Measurements from ENCODE around the gene SEMA7A. TPM values are rescaled to one million over a fixed set of nuclear protein-coding genes. Genes with fewer than 3 reads are reported as not detected.
A peak's percentile ranks its signal among the peaks of the same experiment; 100 is the strongest.

SEMA7A gene
- total and polyA plus RNA-seq, 7 experiments from 2014 or later: 1.6 to 15.7 (median 5.0) TPM; not detected in 2

GRCh38 chr15:74425630-74426029, 8.1 kb downstream of the SEMA7A start:
- CTCF ChIA-PET: no interaction called here
- no peak overlapping the region for H3K4me3 ChIP-seq (ENCODE audit: low read length)
- no peaks in the 10 kb centered on the region for H3K36me3 ChIP-seq (ENCODE audit: control insufficient read depth in 2 of 3, insufficient read depth in 3 of 3, low read length in 3 of 3)
- no peak for ATAC-seq
- no peaks in the 10 kb centered on the region for H3K27me3 ChIP-seq (ENCODE audit: control insufficient read depth in 2 of 2, insufficient read depth in 2 of 2, low read length in 2 of 2)
- H3K9me3 ChIP-seq (ENCODE audit: control insufficient read depth in 2 of 3, low read length in 3 of 3): no peaks in the 10 kb centered on the region
- peaks cover 0 to 22% of the 10 kb centered on the region in 2 donors for H3K4me1 ChIP-seq (ENCODE audit: control insufficient read depth in 2 of 2, insufficient read depth in 2 of 2, low read length in 2 of 2)
- peaks cover 0 to 60% (median 4%) of the 10 kb centered on the region in 7 donors for H3K4me1 Mint-ChIP-seq
- H3K27ac ChIP-seq (ENCODE audit: low read depth, low read length): no peak overlapping the region
- peaks cover 0 to 1% (median 0%) of the 10 kb centered on the region in 11 donors for H3K9me3 Mint-ChIP-seq
- H3K27me3 Mint-ChIP-seq: no peaks in the 10 kb centered on the region
- no peak for DNase-seq
- H3K4me3 Mint-ChIP-seq: no peak overlapping the region
- peaks cover 0 to 3% (median 0%) of the 10 kb centered on the region in 5 donors for H3K36me3 Mint-ChIP-seq
- H3K27ac Mint-ChIP-seq: peak overlapping the region in 2 of 9 donors; percentile 22 to 85
- intact Hi-C loops (cut with micrococcal nuclease): no loop called here
- POLR2A ChIA-PET: no interaction called here

GRCh38 chr15:74424901-74425528, 8.7 kb downstream of the SEMA7A start:
- DNase-seq: no peak
- intact Hi-C loops (cut with micrococcal nuclease): no loop called here
- Histone ChIP-seq H3K27ac (ENCODE audit: low read depth, low read length) (no peak overlapping the region), H3K9me3 (ENCODE audit: control insufficient read depth in 2 of 3, low read length in 3 of 3) (no peaks in the 10 kb centered on the region), H3K36me3 (ENCODE audit: control insufficient read depth in 2 of 3, insufficient read depth in 3 of 3, low read length in 3 of 3) (no peaks in the 10 kb centered on the region), H3K4me3 (ENCODE audit: low read length) (no peak overlapping the region), H3K27me3 (ENCODE audit: control insufficient read depth in 2 of 2, insufficient read depth in 2 of 2, low read length in 2 of 2) (no peaks in the 10 kb centered on the region), H3K4me1 (ENCODE audit: control insufficient read depth in 2 of 2, insufficient read depth in 2 of 2, low read length in 2 of 2) (peaks cover 0 to 26% of the 10 kb centered on the region in 2 donors)
- peaks cover 0 to 60% (median 5%) of the 10 kb centered on the region in 7 donors for H3K4me1 Mint-ChIP-seq
- no peak overlapping the region for H3K4me3 Mint-ChIP-seq
- H3K36me3 Mint-ChIP-seq: peaks cover 0 to 3% (median 0%) of the 10 kb centered on the region in 5 donors
- H3K27ac Mint-ChIP-seq: no peak overlapping the region
- peaks cover 0 to 1% (median 0%) of the 10 kb centered on the region in 11 donors for H3K9me3 Mint-ChIP-seq
- no peaks in the 10 kb centered on the region for H3K27me3 Mint-ChIP-seq
- ATAC-seq: no peak
- ChIA-PET CTCF (no interaction called here), POLR2A (no interaction called here)

GRCh38 chr15:74423431-74424257, 10.1 kb downstream of the SEMA7A start:
- Histone ChIP-seq H3K4me1 (ENCODE audit: control insufficient read depth in 2 of 2, insufficient read depth in 2 of 2, low read length in 2 of 2) (peaks cover 0 to 25% of the 10 kb centered on the region in 2 donors), H3K9me3 (ENCODE audit: control insufficient read depth in 2 of 3, low read length in 3 of 3) (no peaks in the 10 kb centered on the region), H3K27ac (ENCODE audit: low read depth, low read length) (no peak overlapping the region), H3K36me3 (ENCODE audit: control insufficient read depth in 2 of 3, insufficient read depth in 3 of 3, low read length in 3 of 3) (no peaks in the 10 kb centered on the region), H3K4me3 (ENCODE audit: low read length) (no peak overlapping the region), H3K27me3 (ENCODE audit: control insufficient read depth in 2 of 2, insufficient read depth in 2 of 2, low read length in 2 of 2) (no peaks in the 10 kb centered on the region)
- Mint-ChIP-seq H3K27ac (peak overlapping the region in 2 of 9 donors; percentile 33 to 67), H3K9me3 (no peaks in the 10 kb centered on the region), H3K27me3 (no peaks in the 10 kb centered on the region), H3K36me3 (peaks cover 0 to 3% (median 0%) of the 10 kb centered on the region in 5 donors), H3K4me3 (no peak overlapping the region), H3K4me1 (peaks cover 0 to 57% (median 5%) of the 10 kb centered on the region in 7 donors)
- ATAC-seq: no peak
- DNase-seq: no peak
- intact Hi-C loops (cut with micrococcal nuclease): no loop called here
- ChIA-PET POLR2A (no interaction called here), CTCF (interaction anchor here (1.2 kb wide), 1 partner anchor 21 kb away, joined by 3 read pairs; no protein-coding TSS in a partner anchor)

- CTCF ChIA-PET: interaction anchor here (0.6 to 1.2 kb wide), 2 partner anchors 20 to 50 kb away, joined by 3 read pairs; no protein-coding TSS in a partner anchor
- POLR2A ChIA-PET: no interaction called here
- peaks cover 0 to 50% (median 5%) of the 10 kb centered on the region in 7 donors for H3K4me1 Mint-ChIP-seq
- no peaks in the 10 kb centered on the region for H3K9me3 Mint-ChIP-seq
- no peak overlapping the region for H3K27ac ChIP-seq (ENCODE audit: low read depth, low read length)
- no peaks in the 10 kb centered on the region for H3K36me3 ChIP-seq (ENCODE audit: control insufficient read depth in 2 of 3, insufficient read depth in 3 of 3, low read length in 3 of 3)
- peaks cover 0 to 25% of the 10 kb centered on the region in 2 donors for H3K4me1 ChIP-seq (ENCODE audit: control insufficient read depth in 2 of 2, insufficient read depth in 2 of 2, low read length in 2 of 2)
- H3K27me3 ChIP-seq (ENCODE audit: control insufficient read depth in 2 of 2, insufficient read depth in 2 of 2, low read length in 2 of 2): no peaks in the 10 kb centered on the region
- no peaks in the 10 kb centered on the region for H3K9me3 ChIP-seq (ENCODE audit: control insufficient read depth in 2 of 3, low read length in 3 of 3)
- H3K36me3 Mint-ChIP-seq: peaks cover 0 to 3% (median 0%) of the 10 kb centered on the region in 5 donors
- H3K27ac Mint-ChIP-seq: peak overlapping the region in 1 of 9 donors; percentile 46
- H3K4me3 Mint-ChIP-seq: no peak overlapping the region
- H3K4me3 ChIP-seq (ENCODE audit: low read length): no peak overlapping the region
- no peak for ATAC-seq
- intact Hi-C loops (cut with micrococcal nuclease): no loop called here
- H3K27me3 Mint-ChIP-seq: no peaks in the 10 kb centered on the region
- no peak for DNase-seq
These were observed 10.9 kb downstream of the SEMA7A start for GRCh38 chr15:74422652-74423430.

- H3K27me3 Mint-ChIP-seq: no peaks in the 10 kb centered on the region
- CTCF ChIA-PET: interaction anchor here (0.6 kb wide), 1 partner anchor 49 kb away, joined by 3 read pairs; no protein-coding TSS in a partner anchor
These were observed 11.5 kb downstream of the SEMA7A start for GRCh38 chr15:74422265-74422651.

More at GRCh38 chr15:74422265-74422651, 11.5 kb downstream of the SEMA7A start:
- POLR2A ChIA-PET: no interaction called here
- peaks cover 0 to 25% of the 10 kb centered on the region in 2 donors for H3K4me1 ChIP-seq (ENCODE audit: control insufficient read depth in 2 of 2, insufficient read depth in 2 of 2, low read length in 2 of 2)
- Mint-ChIP-seq H3K27ac (no peak overlapping the region), H3K9me3 (no peaks in the 10 kb centered on the region), H3K4me1 (peaks cover 0 to 50% (median 5%) of the 10 kb centered on the region in 7 donors), H3K36me3 (peaks cover 0 to 1% (median 0%) of the 10 kb centered on the region in 5 donors), H3K4me3 (no peak overlapping the region)
- DNase-seq (no peak), ATAC-seq (no peak)
- H3K27me3 ChIP-seq (ENCODE audit: control insufficient read depth in 2 of 2, insufficient read depth in 2 of 2, low read length in 2 of 2): no peaks in the 10 kb centered on the region
- intact Hi-C loops (cut with micrococcal nuclease): no loop called here
- no peak overlapping the region for H3K27ac ChIP-seq (ENCODE audit: low read depth, low read length)
- no peak overlapping the region for H3K4me3 ChIP-seq (ENCODE audit: low read length)
- H3K36me3 ChIP-seq (ENCODE audit: control insufficient read depth in 2 of 3, insufficient read depth in 3 of 3, low read length in 3 of 3): no peaks in the 10 kb centered on the region
- H3K9me3 ChIP-seq (ENCODE audit: control insufficient read depth in 2 of 3, low read length in 3 of 3): no peaks in the 10 kb centered on the region

All from naive thymus-derived CD4-positive, alpha-beta T cell (primary cell).